GM18498 (cell line): ENCODE measurements around the gene HIVEP3.
"Not testable (repeated sequence)": the region's sequence is repeated elsewhere in the genome, so short reads cannot be mapped to it uniquely, and the experiment has no call there.

ENCODE experiments used
- ATAC-seq: cut with Tn5 transposase; IDR thresholded peaks from one replicate; pipeline ENCODE4 v1.9.1; 2021; ENCODE audit warnings: mild to moderate bottlenecking, moderate library complexity; ENCODE audit not compliant: unreplicated experiment

Gene HIVEP3

DNA sequence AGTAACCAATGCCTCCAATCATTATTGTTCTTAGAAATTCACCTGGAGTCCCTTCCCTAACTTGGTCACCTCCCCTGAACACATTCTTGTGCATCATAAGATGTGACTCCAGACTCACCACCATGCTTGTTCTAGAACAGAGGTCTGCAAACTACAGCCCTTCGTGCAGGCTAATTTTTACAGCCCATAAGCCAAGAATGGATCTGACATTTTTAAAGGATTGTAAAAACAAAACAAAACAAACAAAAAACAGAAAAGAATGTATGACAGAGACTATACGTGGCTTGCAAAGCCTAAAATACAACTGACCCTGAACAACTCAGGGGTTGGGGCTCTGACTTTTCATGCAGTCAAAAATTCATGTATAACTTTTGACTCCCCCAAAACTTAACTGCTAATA is 6.2 kb upstream of the HIVEP3 start:
- no peak for ATAC-seq

DNA sequence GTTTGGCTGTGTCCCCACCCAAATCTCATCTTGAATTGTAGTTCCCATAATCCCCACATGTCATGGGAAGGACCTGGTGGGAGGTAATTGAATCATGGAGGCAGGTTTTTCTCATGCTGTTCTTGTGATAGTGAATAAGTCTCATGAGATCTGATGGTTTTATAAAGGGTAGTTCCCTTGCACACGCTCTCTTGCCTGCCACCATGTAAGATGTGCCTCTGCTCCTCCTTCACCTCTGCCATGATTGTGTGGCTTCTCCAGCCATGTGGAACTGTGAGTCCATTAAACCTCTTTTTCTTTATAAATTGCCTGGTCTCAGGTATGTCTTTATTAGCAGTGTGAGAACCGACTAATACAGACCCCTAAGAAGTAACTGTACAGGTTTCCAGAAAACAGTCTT is 2.5 kb upstream of the HIVEP3 start:
- ATAC-seq = not testable (repeated sequence)

DNA sequence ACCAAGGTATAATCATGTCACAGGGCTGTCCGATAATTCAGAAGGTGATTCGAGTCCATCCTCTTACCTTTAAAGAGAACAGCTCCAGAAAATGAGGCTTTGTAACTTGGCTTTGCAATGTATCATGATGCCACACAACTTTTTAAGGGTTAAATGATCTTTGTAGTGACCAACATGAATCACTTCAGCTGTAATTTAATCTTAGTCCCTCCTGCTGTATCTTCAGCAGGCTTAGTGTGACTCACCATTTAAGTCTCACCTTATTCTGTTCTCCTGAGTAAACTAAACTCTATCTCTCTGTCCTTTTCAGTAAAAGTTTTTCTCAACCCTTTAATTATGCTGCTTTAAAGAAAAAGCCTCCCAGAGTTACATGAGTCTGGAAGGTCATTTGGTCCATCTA is 1.9 kb upstream of the HIVEP3 start:
- ATAC-seq = no peak

DNA sequence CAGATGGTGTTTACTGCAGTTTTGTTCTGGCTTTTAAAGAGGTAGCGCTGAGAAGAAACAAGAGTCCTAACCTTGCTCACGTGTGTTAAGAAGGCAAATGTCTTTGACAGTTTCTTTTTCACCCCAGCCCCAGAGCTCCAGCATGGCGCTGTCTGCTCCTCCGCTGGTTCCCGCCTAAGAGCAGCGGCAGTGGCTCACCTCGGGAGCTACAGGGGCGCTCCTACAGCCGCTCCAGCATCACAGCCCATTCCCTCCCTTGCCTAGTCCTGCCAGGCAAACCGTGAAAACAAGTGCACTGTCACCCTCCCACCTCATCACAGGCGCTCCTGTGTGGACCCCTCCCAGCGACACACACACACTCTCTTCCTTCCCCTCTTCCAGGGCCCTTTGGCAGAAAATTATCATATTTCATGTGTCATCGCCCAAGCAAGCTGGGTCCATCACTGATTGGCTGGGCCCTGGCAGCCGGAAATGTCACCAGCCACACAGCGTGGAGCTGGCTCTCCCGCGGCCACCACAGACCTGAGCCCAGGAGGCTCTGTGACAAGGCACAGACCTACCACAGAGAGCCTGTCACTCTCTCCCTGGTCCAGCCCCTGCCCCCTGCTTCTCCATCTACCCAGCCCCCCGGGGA is 1.2 kb upstream of the HIVEP3 start:
- ATAC-seq = no peak

GRCh38 chr1:41919131-41919530 is 409 bp upstream of the HIVEP3 start:
- no peak for ATAC-seq

DNA sequence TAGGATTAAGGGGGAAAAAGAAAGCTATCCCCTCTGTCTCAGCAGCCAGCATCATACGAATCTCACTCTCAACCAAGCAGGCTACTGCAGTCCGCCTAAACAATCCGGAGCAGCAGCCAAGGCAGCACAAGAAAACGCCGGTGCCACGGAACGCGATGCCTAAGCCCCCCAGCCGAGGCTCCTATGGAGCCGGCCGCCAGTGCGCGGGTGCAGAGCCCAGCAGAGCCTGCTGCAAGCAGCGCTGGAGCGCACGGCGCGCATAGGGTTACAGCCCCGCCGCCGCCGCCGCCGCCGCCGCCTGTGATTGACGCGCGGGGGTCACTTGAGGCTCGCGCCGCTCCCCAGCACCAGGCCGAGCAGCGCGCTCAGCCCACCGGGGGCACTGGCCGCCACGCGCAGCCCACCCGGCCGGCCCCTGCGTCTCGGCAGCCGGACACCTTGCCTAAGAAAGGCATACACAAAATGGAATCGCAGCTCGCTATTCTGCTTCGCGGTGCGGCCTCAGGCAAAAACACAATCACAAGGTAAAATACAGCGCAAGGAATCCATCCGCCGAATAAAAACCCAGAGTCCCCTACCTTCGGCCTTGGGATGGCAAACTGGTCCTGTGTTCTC is 780 bp downstream of the HIVEP3 start:
- no peak for ATAC-seq

- no peak for ATAC-seq
Measured at GRCh38 chr1:41917076-41917475, 1.6 kb downstream of the HIVEP3 start.

GRCh38 chr1:41915786-41916571 is 2.7 kb downstream of the HIVEP3 start:
- ATAC-seq = no peak

DNA sequence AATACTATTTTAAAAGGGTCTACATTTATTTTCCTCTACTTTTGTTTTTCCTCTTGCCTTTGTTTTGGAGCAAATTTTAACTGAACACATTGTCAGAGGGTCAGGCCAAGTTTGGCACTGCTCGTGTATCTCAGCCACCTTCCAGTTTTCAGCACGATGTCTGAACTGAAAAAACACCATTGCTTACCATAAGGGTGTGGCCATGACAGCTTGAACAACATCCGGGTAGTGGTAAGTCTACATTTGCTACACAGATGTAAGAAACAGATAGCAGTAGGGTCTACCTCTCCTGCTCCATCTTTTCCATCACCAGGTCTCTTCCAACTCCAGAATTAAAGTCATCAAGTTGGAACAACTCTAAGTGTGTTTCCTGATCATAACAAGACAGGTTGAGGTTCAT is 4.2 kb downstream of the HIVEP3 start:
- no peak for ATAC-seq

GRCh38 chr1:41913014-41913413 is 5.7 kb downstream of the HIVEP3 start:
- ATAC-seq = no peak

- no peak for ATAC-seq
Measured at GRCh38 chr1:41908288-41908895, 10.3 kb downstream of the HIVEP3 start.

GRCh38 chr1:41907446-41907845 is 11.3 kb downstream of the HIVEP3 start:
- no peak for ATAC-seq

- no peak for ATAC-seq
Measured at GRCh38 chr1:41906943-41907342, 11.8 kb downstream of the HIVEP3 start.

- no peak for ATAC-seq
Measured at GRCh38 chr1:41905093-41905675, 13.5 kb downstream of the HIVEP3 start.

- no peak for ATAC-seq
Measured at GRCh38 chr1:41902664-41903063, 16.1 kb downstream of the HIVEP3 start.

DNA sequence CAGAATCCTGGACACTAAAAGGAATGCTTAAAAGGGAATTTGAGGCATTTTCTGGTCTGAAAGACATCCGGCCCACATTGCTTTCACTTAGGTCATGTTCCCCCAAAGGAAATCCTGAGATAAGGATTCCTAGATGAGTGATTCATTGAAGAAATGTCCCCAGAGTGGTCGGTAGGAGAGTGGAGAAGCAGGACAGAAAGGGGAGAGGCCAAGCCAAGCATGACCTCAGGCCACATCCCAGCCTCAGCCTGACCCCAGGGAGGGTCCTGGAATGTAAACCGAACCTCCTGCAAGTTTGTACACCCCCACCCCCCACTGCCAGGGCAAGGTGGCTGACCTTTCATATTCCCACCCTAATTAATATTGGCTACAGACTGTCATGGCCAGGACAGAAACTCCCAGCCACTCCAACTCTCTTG is 16.6 kb downstream of the HIVEP3 start:
- no peak for ATAC-seq

DNA sequence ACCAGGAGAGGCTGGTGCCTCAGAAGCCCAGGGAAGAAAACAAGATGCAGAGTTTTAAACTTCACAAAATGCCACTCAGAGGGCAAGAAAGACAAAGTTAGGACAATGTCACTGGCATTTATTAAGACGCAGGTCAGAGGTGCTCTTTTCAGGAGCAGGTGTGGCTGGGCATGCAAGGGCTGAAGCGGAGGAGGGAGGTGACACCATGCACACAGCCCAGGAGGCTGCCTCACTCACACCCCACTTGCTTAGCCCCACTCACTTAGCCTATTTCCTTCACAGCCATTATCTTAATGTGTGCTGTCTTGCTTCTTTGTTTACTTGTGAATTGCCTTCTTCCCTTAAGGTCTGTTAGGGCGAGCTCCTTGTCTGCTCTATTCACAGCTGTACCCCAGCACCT is 17.2 kb downstream of the HIVEP3 start:
- ATAC-seq = no peak

GRCh38 chr1:41900603-41901444 is 17.9 kb downstream of the HIVEP3 start:
- no peak for ATAC-seq

GRCh38 chr1:41898191-41898713 is 20.5 kb downstream of the HIVEP3 start:
- no peak for ATAC-seq

DNA sequence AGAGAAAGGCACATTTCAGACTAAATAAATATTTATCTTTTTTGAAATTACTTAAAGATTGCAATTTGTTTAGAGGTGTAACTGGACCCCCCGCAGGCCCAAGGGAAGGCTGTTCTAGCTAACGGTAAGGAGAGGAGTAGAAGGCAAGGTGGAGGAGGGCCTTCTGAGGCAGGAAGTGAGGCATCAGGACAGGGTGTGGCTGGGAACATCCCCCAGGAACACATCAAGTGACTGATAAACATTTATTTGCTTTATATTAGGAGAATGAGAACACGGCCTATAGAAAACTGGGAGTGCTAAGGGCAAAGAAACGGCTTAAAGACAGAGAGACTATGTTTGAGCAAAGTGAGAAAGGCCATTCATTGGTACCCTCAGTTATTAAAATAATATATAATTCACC is 23.2 kb downstream of the HIVEP3 start:
- ATAC-seq = no peak
